ENCODE results near the gene ARHGAP21.

Gene ARHGAP21

GRCh38 chr10:24716295-24716694 is 7.4 kb downstream of the ARHGAP21 start:
- no peak overlapping the region for H3K27ac ChIP-seq (ENCODE audit: low read depth, low read length)
- H3K9me3 ChIP-seq (ENCODE audit: control insufficient read depth, insufficient read depth, low read length), result no peaks in the 10 kb centered on the region
- no peak for TF ChIP-seq CTCF (IDR thresholded peaks at IDR 0.05; ENCODE audit: low read depth, low read length, poor library complexity, severe bottlenecking)
- TF ChIP-seq EZH2phosphoT487 (IDR thresholded peaks at IDR 0.05; ENCODE audit: borderline replicate concordance, low read length), result no peak
- no peak overlapping the region for H3K4me3 ChIP-seq (ENCODE audit: low read length)
- H3K4me2 ChIP-seq (ENCODE audit: low read length), result no peak overlapping the region
- peaks cover 12% of the 10 kb centered on the region for H3K36me3 ChIP-seq (ENCODE audit: control insufficient read depth, low read length)
- peaks cover 16% of the 10 kb centered on the region for H4K20me1 ChIP-seq (ENCODE audit: control insufficient read depth, insufficient read depth, low read depth, low read length)
- peaks cover 28% of the 10 kb centered on the region for H3K4me1 ChIP-seq (ENCODE audit: control insufficient read depth, low read length)
- H3F3A ChIP-seq (ENCODE audit: control insufficient read depth, insufficient read depth), result no peaks in the 10 kb centered on the region
- H3K9me2 ChIP-seq (replicated peaks; ENCODE audit: control insufficient read depth, low read length), result no peaks in the 10 kb centered on the region
- H3K79me2 ChIP-seq (ENCODE audit: control insufficient read depth, low read length), result peaks cover 93% of the 10 kb centered on the region
- H3K27me3 ChIP-seq (ENCODE audit: control insufficient read depth, low read length), result no peaks in the 10 kb centered on the region

DNA sequence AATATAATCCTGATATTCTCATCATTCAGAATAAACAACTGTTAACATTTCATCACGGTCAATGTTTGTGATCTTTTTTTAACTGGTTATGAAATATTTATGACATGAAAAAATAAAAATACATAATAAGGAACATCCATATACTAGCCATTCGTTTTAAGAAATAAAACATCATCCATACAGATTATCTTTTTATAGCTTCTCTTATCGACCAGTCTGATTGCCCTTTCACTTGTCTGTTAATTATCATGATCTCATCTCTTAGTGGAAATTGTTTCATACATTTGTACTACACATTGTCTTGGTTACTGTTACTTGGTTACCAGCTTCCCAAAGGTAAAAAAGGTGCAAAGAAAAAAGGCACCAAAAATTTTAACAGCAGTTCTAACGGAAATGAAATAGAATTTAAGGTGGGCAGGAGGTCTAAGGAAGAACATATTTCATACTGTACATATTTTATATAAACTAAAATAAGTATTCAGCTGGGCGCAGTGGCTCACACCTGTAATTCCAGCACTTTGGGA is 8.4 kb downstream of the ARHGAP21 start:
- TF ChIP-seq EZH2phosphoT487 (IDR thresholded peaks at IDR 0.05; ENCODE audit: borderline replicate concordance, low read length) (no peak), CTCF (IDR thresholded peaks at IDR 0.05; ENCODE audit: low read depth, low read length, poor library complexity, severe bottlenecking) (no peak)
- Histone ChIP-seq H3K9me3 (ENCODE audit: control insufficient read depth, insufficient read depth, low read length) (no peaks in the 10 kb centered on the region), H3K4me2 (ENCODE audit: low read length) (no peak overlapping the region), H3K4me3 (ENCODE audit: low read length) (no peak overlapping the region), H3K4me1 (ENCODE audit: control insufficient read depth, low read length) (peaks cover 18% of the 10 kb centered on the region), H3K9me2 (replicated peaks; ENCODE audit: control insufficient read depth, low read length) (no peaks in the 10 kb centered on the region), H4K20me1 (ENCODE audit: control insufficient read depth, insufficient read depth, low read depth, low read length) (peaks cover 11% of the 10 kb centered on the region), H3F3A (ENCODE audit: control insufficient read depth, insufficient read depth) (no peaks in the 10 kb centered on the region), H3K27ac (ENCODE audit: low read depth, low read length) (no peak overlapping the region), H3K79me2 (ENCODE audit: control insufficient read depth, low read length) (peaks cover 91% of the 10 kb centered on the region), H3K27me3 (ENCODE audit: control insufficient read depth, low read length) (no peaks in the 10 kb centered on the region), H3K36me3 (ENCODE audit: control insufficient read depth, low read length) (peaks cover 2% of the 10 kb centered on the region; the same call in 1 of the 2 replicates)

GRCh38 chr10:24713086-24713485 is 10.6 kb downstream of the ARHGAP21 start:
- Histone ChIP-seq H3K4me2 (ENCODE audit: low read length) (no peak overlapping the region), H3K79me2 (ENCODE audit: control insufficient read depth, low read length) (peaks cover 91% of the 10 kb centered on the region), H3K9me3 (ENCODE audit: control insufficient read depth, insufficient read depth, low read length) (no peaks in the 10 kb centered on the region), H3F3A (ENCODE audit: control insufficient read depth, insufficient read depth) (no peaks in the 10 kb centered on the region), H3K27me3 (ENCODE audit: control insufficient read depth, low read length) (no peaks in the 10 kb centered on the region), H3K4me1 (ENCODE audit: control insufficient read depth, low read length) (peaks cover 3% of the 10 kb centered on the region), H3K36me3 (ENCODE audit: control insufficient read depth, low read length) (no peaks in the 10 kb centered on the region), H4K20me1 (ENCODE audit: control insufficient read depth, insufficient read depth, low read depth, low read length) (0 out of 2 replicates have a peak, but pooled peaks cover 8% of the 10 kb centered on the region), H3K9me2 (replicated peaks; ENCODE audit: control insufficient read depth, low read length) (no peaks in the 10 kb centered on the region), H3K27ac (ENCODE audit: low read depth, low read length) (no peak overlapping the region), H3K4me3 (ENCODE audit: low read length) (no peak overlapping the region)
- no peak for TF ChIP-seq CTCF (IDR thresholded peaks at IDR 0.05; ENCODE audit: low read depth, low read length, poor library complexity, severe bottlenecking)
- no peak for TF ChIP-seq EZH2phosphoT487 (IDR thresholded peaks at IDR 0.05; ENCODE audit: borderline replicate concordance, low read length)

Measured in DOHH2 (cell line).